ENCODE measurements around the gene ZNF516.

Gene ZNF516

DNA sequence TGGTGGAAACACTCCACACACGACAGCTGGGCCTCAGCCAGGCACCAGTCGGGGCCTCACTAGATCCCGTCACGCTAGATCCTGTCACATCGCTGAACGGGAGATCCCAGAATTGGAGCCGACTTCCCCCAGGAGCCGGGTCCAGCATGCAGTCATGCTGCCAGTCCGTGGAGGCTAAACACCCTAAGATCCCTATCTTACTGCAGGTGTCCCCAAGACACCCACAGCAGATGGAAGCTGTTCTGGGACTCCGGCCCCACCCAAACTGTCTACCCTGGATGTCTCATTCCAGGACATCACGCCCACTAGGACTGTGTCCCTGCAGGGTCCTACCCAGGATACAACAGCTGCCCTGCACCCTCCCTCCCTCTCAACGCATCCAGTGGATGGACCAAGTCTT, 23.4 kb downstream of the ZNF516 start:
- Histone ChIP-seq H3K4me1 (ENCODE audit: control insufficient read depth, insufficient read depth, low read length) (no peaks in the 10 kb centered on the region), H3K4me3 (ENCODE audit: insufficient read depth, low read depth, low read length) (no peak overlapping the region), H3K9me3 (ENCODE audit: control insufficient read depth, low read length) (no peaks in the 10 kb centered on the region), H3K27me3 (ENCODE audit: control insufficient read depth, insufficient read depth, low read length, poor library complexity, severe bottlenecking) (no peaks in the 10 kb centered on the region), H3K27ac (ENCODE audit: insufficient read depth, low read depth, low read length, poor library complexity, severe bottlenecking) (no peak overlapping the region), H3K36me3 (ENCODE audit: control insufficient read depth, insufficient read depth, low read length) (no peaks in the 10 kb centered on the region)
- 89 to 91% methylated on average over 12 of the region's 12 CpGs for WGBS, 2 experiments

- Histone ChIP-seq H3K4me1 (ENCODE audit: control insufficient read depth, insufficient read depth, low read length) (no peaks in the 10 kb centered on the region), H3K9me3 (ENCODE audit: control insufficient read depth, low read length) (no peaks in the 10 kb centered on the region), H3K36me3 (ENCODE audit: control insufficient read depth, insufficient read depth, low read length) (no peaks in the 10 kb centered on the region), H3K27ac (ENCODE audit: insufficient read depth, low read depth, low read length, poor library complexity, severe bottlenecking) (no peak overlapping the region), H3K27me3 (ENCODE audit: control insufficient read depth, insufficient read depth, low read length, poor library complexity, severe bottlenecking) (no peaks in the 10 kb centered on the region), H3K4me3 (ENCODE audit: insufficient read depth, low read depth, low read length) (no peak overlapping the region)
- WGBS, 2 experiments, result 92 to 96% methylated on average over 16 of the region's 16 CpGs
These were observed 26.4 kb downstream of the ZNF516 start for GRCh38 chr18:76468345-76469304.

DNA sequence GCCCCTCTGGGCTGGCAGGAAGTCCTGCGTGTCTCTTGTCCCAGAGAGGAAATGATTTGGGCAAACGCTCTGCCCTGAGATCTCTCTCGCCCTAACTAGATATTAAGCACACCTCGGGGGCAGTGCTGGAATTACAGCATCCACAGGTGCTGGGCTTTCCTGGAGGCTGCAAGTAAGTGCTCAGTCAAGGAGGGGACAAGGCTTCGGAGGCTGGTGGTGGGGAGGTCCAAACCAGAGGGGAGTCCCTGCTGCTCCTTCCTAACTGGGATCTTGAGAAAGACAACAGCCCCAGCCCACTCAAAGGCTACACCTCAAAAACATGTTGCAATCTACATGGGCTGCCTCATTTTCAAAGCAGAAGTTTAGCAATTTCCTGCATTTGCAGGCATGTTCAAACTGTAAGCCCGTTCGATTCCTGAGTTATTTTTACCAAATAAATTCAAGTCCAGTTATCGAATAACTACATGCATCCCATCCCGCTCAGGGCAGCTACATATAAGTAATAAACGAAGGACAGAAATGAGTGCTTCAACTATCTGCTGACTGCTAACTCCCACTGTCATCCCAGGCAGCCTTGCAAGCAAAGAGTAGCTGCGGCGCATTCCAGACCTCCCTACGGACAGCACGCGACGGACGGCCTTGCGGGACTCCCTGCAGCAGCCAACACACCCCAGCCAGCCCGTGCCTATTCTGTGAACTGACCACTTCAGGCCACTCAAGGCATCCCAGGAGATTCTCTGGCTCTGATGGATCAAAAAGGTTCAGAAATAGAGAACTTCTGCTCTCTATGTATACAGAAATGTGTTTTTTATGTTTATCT, 27.5 kb downstream of the ZNF516 start:
- Histone ChIP-seq H3K4me1 (ENCODE audit: control insufficient read depth, insufficient read depth, low read length) (no peaks in the 10 kb centered on the region), H3K27ac (ENCODE audit: insufficient read depth, low read depth, low read length, poor library complexity, severe bottlenecking) (no peak overlapping the region), H3K9me3 (ENCODE audit: control insufficient read depth, low read length) (no peaks in the 10 kb centered on the region), H3K27me3 (ENCODE audit: control insufficient read depth, insufficient read depth, low read length, poor library complexity, severe bottlenecking) (no peaks in the 10 kb centered on the region), H3K36me3 (ENCODE audit: control insufficient read depth, insufficient read depth, low read length) (no peaks in the 10 kb centered on the region), H3K4me3 (ENCODE audit: insufficient read depth, low read depth, low read length) (no peak overlapping the region)
- 81 to 85% methylated on average over 19 of the region's 19 CpGs for WGBS, 2 experiments

GRCh38 chr18:76466410-76466991, 28.5 kb downstream of the ZNF516 start:
- no peaks in the 10 kb centered on the region for H3K4me1 ChIP-seq (ENCODE audit: control insufficient read depth, insufficient read depth, low read length)
- no peaks in the 10 kb centered on the region for H3K9me3 ChIP-seq (ENCODE audit: control insufficient read depth, low read length)
- H3K27ac ChIP-seq (ENCODE audit: insufficient read depth, low read depth, low read length, poor library complexity, severe bottlenecking), result no peak overlapping the region
- H3K27me3 ChIP-seq (ENCODE audit: control insufficient read depth, insufficient read depth, low read length, poor library complexity, severe bottlenecking), result no peaks in the 10 kb centered on the region
- H3K4me3 ChIP-seq (ENCODE audit: insufficient read depth, low read depth, low read length), result no peak overlapping the region
- H3K36me3 ChIP-seq (ENCODE audit: control insufficient read depth, insufficient read depth, low read length), result no peaks in the 10 kb centered on the region
- 96 to 98% methylated on average over 20 of the region's 20 CpGs for WGBS, 2 experiments

- H3K27me3 ChIP-seq (ENCODE audit: control insufficient read depth, insufficient read depth, low read length, poor library complexity, severe bottlenecking), result no peaks in the 10 kb centered on the region
- WGBS, 2 experiments, result 95% methylated on average over 23 of the region's 23 CpGs
- H3K9me3 ChIP-seq (ENCODE audit: control insufficient read depth, low read length), result no peaks in the 10 kb centered on the region
- no peaks in the 10 kb centered on the region for H3K4me1 ChIP-seq (ENCODE audit: control insufficient read depth, insufficient read depth, low read length)
- H3K36me3 ChIP-seq (ENCODE audit: control insufficient read depth, insufficient read depth, low read length), result no peaks in the 10 kb centered on the region
- H3K27ac ChIP-seq (ENCODE audit: insufficient read depth, low read depth, low read length, poor library complexity, severe bottlenecking), result no peak overlapping the region
- no peak overlapping the region for H3K4me3 ChIP-seq (ENCODE audit: insufficient read depth, low read depth, low read length)
These were observed 29.2 kb downstream of the ZNF516 start for GRCh38 chr18:76465630-76466409.

GRCh38 chr18:76464281-76465259, 30.5 kb downstream of the ZNF516 start:
- WGBS, 2 experiments, result 95 to 96% methylated on average over 19 of the region's 19 CpGs
- H3K27ac ChIP-seq (ENCODE audit: insufficient read depth, low read depth, low read length, poor library complexity, severe bottlenecking), result no peak overlapping the region
- no peaks in the 10 kb centered on the region for H3K4me1 ChIP-seq (ENCODE audit: control insufficient read depth, insufficient read depth, low read length)
- no peak overlapping the region for H3K4me3 ChIP-seq (ENCODE audit: insufficient read depth, low read depth, low read length)
- H3K9me3 ChIP-seq (ENCODE audit: control insufficient read depth, low read length), result no peaks in the 10 kb centered on the region
- no peaks in the 10 kb centered on the region for H3K27me3 ChIP-seq (ENCODE audit: control insufficient read depth, insufficient read depth, low read length, poor library complexity, severe bottlenecking)
- no peaks in the 10 kb centered on the region for H3K36me3 ChIP-seq (ENCODE audit: control insufficient read depth, insufficient read depth, low read length)

GRCh38 chr18:76463872-76464271, 31.2 kb downstream of the ZNF516 start:
- H3K4me1 ChIP-seq (ENCODE audit: control insufficient read depth, insufficient read depth, low read length), result no peaks in the 10 kb centered on the region
- WGBS, 2 experiments, result 94 to 95% methylated on average over 13 to 14 of the region's 14 CpGs
- no peaks in the 10 kb centered on the region for H3K36me3 ChIP-seq (ENCODE audit: control insufficient read depth, insufficient read depth, low read length)

DNA sequence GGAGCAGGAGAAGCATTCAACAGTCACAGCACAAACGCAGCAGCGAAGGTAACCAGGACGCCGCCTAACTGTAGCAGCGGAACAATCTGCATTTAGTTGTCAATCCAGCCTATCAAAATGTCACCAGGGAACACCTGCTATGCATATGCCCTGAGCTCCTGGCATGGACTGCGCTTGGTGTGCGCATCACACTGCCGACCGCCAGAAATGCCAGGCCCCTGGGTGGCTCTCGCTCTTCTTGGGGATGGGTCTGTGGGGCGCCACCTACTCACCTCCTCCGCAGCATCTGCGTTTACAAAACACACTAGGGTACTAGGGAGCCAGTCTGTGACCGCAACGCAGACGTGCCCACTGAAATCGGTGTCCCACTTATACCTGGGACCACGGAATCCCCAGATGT, 31.7 kb downstream of the ZNF516 start:
- Histone ChIP-seq H3K4me3 (ENCODE audit: insufficient read depth, low read depth, low read length) (no peak overlapping the region), H3K36me3 (ENCODE audit: control insufficient read depth, insufficient read depth, low read length) (no peaks in the 10 kb centered on the region), H3K27ac (ENCODE audit: insufficient read depth, low read depth, low read length, poor library complexity, severe bottlenecking) (no peak overlapping the region), H3K4me1 (ENCODE audit: control insufficient read depth, insufficient read depth, low read length) (no peaks in the 10 kb centered on the region), H3K27me3 (ENCODE audit: control insufficient read depth, insufficient read depth, low read length, poor library complexity, severe bottlenecking) (no peaks in the 10 kb centered on the region), H3K9me3 (ENCODE audit: control insufficient read depth, low read length) (no peaks in the 10 kb centered on the region)
- WGBS, 2 experiments, result 94 to 96% methylated on average over 18 of the region's 18 CpGs

More at GRCh38 chr18:76463872-76464271, 31.2 kb downstream of the ZNF516 start:
- Histone ChIP-seq H3K4me3 (ENCODE audit: insufficient read depth, low read depth, low read length) (no peak overlapping the region), H3K27ac (ENCODE audit: insufficient read depth, low read depth, low read length, poor library complexity, severe bottlenecking) (no peak overlapping the region), H3K27me3 (ENCODE audit: control insufficient read depth, insufficient read depth, low read length, poor library complexity, severe bottlenecking) (no peaks in the 10 kb centered on the region), H3K9me3 (ENCODE audit: control insufficient read depth, low read length) (no peaks in the 10 kb centered on the region)

DNA sequence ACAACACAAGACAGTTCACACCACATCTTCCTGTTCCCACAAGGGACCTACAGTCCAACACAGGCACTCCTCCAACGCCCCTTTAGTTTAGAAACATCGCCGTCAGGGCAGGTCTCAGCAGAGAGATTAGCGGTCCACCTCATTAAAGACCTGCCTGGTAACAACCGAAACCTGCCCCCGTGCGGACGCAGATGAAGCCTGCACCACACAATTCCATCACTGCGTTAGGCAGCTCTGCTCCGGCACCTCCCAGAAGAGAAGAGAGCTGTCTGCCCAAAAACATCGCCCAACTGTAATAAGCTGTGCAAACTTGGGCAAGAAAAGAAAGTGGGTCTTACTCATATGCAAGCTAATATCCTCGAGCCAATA, 32.7 kb downstream of the ZNF516 start:
- 94% methylated on average over 12 of the region's 12 CpGs for WGBS, 2 experiments
- no peak overlapping the region for H3K4me3 ChIP-seq (ENCODE audit: insufficient read depth, low read depth, low read length)
- H3K36me3 ChIP-seq (ENCODE audit: control insufficient read depth, insufficient read depth, low read length), result no peaks in the 10 kb centered on the region
- no peak overlapping the region for H3K27ac ChIP-seq (ENCODE audit: insufficient read depth, low read depth, low read length, poor library complexity, severe bottlenecking)
- peaks cover 3% of the 10 kb centered on the region for H3K4me1 ChIP-seq (ENCODE audit: control insufficient read depth, insufficient read depth, low read length)
- H3K9me3 ChIP-seq (ENCODE audit: control insufficient read depth, low read length), result no peaks in the 10 kb centered on the region
- H3K27me3 ChIP-seq (ENCODE audit: control insufficient read depth, insufficient read depth, low read length, poor library complexity, severe bottlenecking), result no peaks in the 10 kb centered on the region

Measured in ectodermal cell (in vitro differentiated cells).